NB4 (cell line): ENCODE data around the gene KIAA1217.

Experiments
- DNase-seq: peaks from one replicate; pipeline ENCODE4 v3.0.0; 2010; ENCODE audit warnings: low read depth
- H3K4me3 ChIP-seq: one replicate; pipeline ENCODE4 v1.5.1; 2011; ENCODE audit warnings: mild to moderate bottlenecking, low read depth, low read length, moderate library complexity
- MYC ChIP-seq: IDR thresholded peaks from 2 replicates; pipeline ENCODE4 v1.6.1; 2011; ENCODE audit warnings: low read depth, low read length
- POLR2A ChIP-seq: IDR thresholded peaks from 2 replicates; pipeline ENCODE4 v1.6.1; 2011; ENCODE audit warnings: mild to moderate bottlenecking; ENCODE audit not compliant: insufficient read length; ENCODE audit errors: extremely low read depth
- TF ChIP-seq, protein P1 (sequence below): IDR thresholded peaks from 2 replicates; pipeline ENCODE4 v1.6.1; 2011; ENCODE audit warnings: low read depth, low read length
- TF ChIP-seq, protein P2 (sequence below): IDR thresholded peaks from one replicate; pipeline ENCODE4 v1.5.1; 2012; ENCODE audit warnings: low read depth, low read length

KIAA1217 gene

DNA sequence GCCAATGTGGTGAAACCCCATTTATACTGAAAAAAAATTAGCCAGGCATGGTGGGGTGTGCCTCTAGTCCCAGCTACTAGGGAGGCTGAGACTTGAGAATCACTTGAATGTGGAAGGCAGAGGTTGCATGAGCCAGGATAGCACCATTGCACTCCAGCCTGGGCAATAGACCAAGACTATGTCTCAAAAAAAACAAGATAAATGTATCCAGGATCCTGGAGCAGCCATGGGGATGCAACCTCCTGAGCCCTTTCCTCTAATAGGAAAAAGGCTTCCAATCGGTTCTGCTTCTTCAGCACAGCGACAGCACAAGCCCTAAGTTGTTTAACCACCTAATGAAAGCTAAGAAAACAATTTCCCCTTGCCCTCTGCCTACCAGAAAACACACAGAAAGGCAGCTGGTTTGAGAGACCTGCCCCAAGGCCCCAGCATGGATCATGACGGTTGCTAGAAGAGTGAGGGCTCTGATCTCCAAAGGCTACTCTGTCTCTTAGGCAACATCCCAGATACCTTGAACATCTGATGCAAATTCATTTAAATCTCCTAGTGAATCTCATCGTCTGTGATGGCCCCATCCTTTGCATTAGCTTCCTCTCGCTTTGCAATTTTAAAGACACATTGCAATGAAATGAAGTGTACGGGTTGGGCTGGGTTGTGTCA, 294.0 kb downstream of the KIAA1217 start:
- DNase-seq, result no peak
- no peak overlapping the region for H3K4me3 ChIP-seq
- TF ChIP-seq, protein P1, sequence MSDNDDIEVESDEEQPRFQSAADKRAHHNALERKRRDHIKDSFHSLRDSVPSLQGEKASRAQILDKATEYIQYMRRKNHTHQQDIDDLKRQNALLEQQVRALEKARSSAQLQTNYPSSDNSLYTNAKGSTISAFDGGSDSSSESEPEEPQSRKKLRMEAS, result no peak
- TF ChIP-seq, protein P2, sequence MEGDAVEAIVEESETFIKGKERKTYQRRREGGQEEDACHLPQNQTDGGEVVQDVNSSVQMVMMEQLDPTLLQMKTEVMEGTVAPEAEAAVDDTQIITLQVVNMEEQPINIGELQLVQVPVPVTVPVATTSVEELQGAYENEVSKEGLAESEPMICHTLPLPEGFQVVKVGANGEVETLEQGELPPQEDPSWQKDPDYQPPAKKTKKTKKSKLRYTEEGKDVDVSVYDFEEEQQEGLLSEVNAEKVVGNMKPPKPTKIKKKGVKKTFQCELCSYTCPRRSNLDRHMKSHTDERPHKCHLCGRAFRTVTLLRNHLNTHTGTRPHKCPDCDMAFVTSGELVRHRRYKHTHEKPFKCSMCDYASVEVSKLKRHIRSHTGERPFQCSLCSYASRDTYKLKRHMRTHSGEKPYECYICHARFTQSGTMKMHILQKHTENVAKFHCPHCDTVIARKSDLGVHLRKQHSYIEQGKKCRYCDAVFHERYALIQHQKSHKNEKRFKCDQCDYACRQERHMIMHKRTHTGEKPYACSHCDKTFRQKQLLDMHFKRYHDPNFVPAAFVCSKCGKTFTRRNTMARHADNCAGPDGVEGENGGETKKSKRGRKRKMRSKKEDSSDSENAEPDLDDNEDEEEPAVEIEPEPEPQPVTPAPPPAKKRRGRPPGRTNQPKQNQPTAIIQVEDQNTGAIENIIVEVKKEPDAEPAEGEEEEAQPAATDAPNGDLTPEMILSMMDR, result no peak
- TF ChIP-seq MYC, result no peak
- TF ChIP-seq POLR2A, result no peak

DNA sequence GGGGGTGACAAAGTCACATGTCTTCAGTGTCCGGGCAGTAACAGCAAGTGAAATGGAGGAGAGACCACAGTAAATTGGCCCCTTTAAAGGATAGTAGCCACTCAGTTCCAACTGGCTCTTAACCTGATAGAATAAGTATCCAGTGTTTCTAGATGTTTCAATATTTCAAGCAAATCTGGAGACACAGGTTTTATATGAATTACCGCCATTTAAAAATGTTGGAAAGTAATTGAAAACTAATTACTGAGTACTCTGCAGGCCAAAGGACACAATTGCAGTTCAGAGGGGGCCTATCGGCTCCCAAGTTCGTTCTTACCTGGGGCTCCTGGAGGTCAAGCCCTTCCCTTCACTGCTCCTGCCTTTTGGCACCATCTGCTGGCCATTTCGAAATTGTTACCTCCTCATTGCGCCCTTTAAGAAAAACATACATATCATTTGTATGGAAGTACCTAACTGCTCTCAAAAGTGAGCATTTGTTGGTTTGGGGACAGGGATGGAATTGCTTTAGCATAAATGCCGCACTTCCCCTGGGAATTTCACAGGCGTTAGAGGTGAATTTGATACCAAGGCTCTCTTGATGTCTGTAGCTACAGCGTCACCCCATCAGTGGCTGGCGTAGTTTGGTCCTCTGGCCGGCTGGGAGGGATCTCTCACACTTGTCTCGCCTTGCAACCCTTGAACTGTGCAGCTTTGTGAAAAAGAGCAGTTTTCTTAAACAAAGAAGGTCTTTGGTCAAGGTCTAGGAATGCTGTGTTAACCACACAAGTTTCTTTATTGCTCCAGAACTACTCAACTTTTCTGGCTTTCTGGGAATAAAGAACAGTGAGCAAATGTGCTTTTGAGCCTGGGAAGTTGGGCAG, 294.8 kb downstream of the KIAA1217 start:
- no peak overlapping the region for H3K4me3 ChIP-seq
- no peak for TF ChIP-seq MYC
- TF ChIP-seq, protein P2, result peak; percentile 29
- DNase-seq, result peak; percentile 53

DNA sequence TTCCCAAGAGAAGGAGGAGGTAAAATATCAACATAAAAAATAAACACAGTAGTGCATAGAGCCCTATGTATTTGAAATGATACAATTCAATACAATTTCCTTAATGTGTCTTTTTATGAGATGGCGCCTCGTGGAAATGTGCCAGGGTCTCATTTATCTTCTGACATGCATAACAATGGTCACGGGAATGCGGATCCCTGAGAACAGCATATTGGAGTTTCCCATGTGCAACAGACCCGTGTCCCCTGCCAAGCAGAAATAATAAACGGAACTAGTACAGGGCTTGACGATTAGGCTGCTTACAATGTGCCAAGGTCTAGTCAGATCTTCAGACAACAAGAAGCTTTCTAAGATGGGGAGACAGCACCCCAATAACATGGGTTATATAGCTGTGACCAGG, 296.8 kb downstream of the KIAA1217 start:
- no peak overlapping the region for H3K4me3 ChIP-seq
- TF ChIP-seq, protein P1, result no peak
- TF ChIP-seq, protein P2, result no peak
- TF ChIP-seq POLR2A, result no peak
- no peak for TF ChIP-seq MYC
- no peak for DNase-seq

DNA sequence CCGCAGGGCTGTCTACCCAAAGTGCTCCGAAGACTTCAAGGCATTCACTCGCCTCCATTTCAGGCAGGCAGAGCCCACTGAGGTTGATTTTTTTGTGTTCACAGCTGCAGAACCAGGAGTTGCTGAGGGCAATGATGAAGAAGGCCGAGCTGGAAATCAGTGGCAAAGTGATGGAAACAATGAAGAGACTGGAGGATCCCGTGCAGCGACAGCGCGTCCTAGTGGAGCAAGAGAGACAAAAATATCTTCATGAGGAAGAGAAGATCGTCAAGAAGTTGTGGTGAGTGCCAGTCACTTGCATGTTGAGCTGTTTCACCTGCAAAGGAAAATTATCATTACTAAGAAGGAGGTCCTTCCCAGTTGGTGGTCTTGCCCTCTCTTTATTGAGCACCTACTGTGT, 304.2 kb downstream of the KIAA1217 start:
- no peak for TF ChIP-seq POLR2A
- TF ChIP-seq, protein P2, result peak; percentile 20
- TF ChIP-seq MYC, result no peak
- no peak overlapping the region for H3K4me3 ChIP-seq
- peak; percentile 34 for DNase-seq

DNA sequence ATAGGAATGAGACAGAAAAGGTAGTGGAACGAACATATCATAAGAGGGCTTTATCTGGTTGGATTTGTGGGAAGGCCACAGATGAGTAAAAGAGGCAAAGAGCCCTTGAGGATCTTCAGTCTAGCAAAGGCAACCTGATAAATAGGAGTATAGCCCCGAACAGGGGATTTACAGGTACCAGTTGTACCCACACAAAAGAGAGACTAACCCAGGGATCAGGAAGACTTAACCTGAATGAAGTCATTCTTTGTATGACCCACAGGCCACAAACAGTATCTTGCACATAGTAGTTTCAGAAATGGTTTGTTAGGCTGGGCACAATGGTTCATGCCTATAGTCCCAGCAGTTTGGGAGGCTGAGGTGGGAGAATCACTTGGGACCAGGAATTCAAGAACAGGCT, 306.5 kb downstream of the KIAA1217 start:
- no peak overlapping the region for H3K4me3 ChIP-seq
- no peak for DNase-seq
- TF ChIP-seq POLR2A (no peak), MYC (no peak)
- TF ChIP-seq, protein P1, result no peak
- TF ChIP-seq, protein P2, result no peak

DNA sequence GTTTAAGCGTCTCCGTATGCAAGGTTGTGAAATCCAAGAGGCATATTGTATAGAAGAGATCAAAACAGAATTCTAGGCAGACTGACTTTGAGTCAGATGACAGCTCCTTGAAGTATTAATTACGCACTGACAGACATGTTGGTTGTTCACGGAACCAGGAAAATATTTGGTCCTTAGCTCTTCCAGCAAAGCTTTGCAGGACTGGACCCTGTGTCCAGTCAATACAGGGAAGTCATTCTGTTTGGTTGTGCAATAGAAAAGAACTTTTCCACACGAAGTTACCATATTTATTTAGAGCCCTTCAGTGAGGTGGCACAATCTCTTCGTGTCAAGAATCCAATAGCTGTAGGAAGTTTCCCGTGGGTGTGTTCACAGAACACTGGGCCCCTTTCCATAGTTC, 309.5 kb downstream of the KIAA1217 start:
- TF ChIP-seq POLR2A (no peak), MYC (no peak)
- TF ChIP-seq, protein P1, result no peak
- TF ChIP-seq, protein P2, result no peak
- no peak for DNase-seq
- no peak overlapping the region for H3K4me3 ChIP-seq
